IMR-90 (cell line): ENCODE results near the gene PLXNC1. TPM values are rescaled to one million over a fixed set of nuclear protein-coding genes. Genes with fewer than 3 reads are reported as not detected.
"Not testable (repeated sequence)": the region's sequence is repeated elsewhere in the genome, so short reads cannot be mapped to it uniquely, and the experiment has no call there.

Experiments
- ATAC-seq: fragments of 200-7000 bp; cut with Tn5 transposase; 2 replicates; pipeline ENCODE4 v1.9.1; 2020; ENCODE audit warnings: low read depth, mild to moderate bottlenecking, moderate library complexity
- BruUV-seq: library from RNA; stranded (reverse); fragments of 400-500 nt; replicated peaks from 2 replicates; lab custom pipeline; 2021; lab: Mats Ljungman, UMichigan
- CTCF ChIA-PET: fragments of 300-600 bp; formaldehyde crosslinking; extraction: SDS; loops from one replicate; lab custom pipeline; 2021; ENCODE audit warnings: antibody characterized with exemption; lab: Yijun Ruan, JAX
- POLR2A ChIA-PET: fragments of 300-600 bp; sonication (Branson Sonifier 250); formaldehyde crosslinking; loops from one replicate; lab custom pipeline; 2022; ENCODE audit warnings: antibody characterized with exemption; ENCODE audit not compliant: unreplicated experiment; lab: Charles Lee
- DNase-seq: peaks from one replicate; pipeline ENCODE4 v3.0.0; 2013
- H2AFZ ChIP-seq: replicated peaks from 2 replicates; pipeline ENCODE3; 2013; ENCODE audit warnings: low read length, mild to moderate bottlenecking; ENCODE audit not compliant: poor library complexity
- H2AK5ac ChIP-seq: 2 replicates; pipeline ENCODE4 v1.6.1; 2013; ENCODE audit warnings: low read depth, low read length, inconsistent platforms
- H2AK9ac ChIP-seq: replicated peaks from 2 replicates; pipeline ENCODE3; 2013; ENCODE audit warnings: mild to moderate bottlenecking, low read depth, low read length, moderate library complexity; ENCODE audit not compliant: poor library complexity
- H2BK120ac ChIP-seq: 2 replicates; pipeline ENCODE4 v1.6.1; 2013; ENCODE audit warnings: low read depth, low read length, inconsistent platforms
- H2BK15ac ChIP-seq: 3 replicates; pipeline ENCODE4 v1.6.1; 2013; ENCODE audit warnings: low read depth, low read length, inconsistent platforms
- H2BK20ac ChIP-seq: 2 replicates; pipeline ENCODE4 v1.6.1; 2013; ENCODE audit warnings: low read depth, mild to moderate bottlenecking, inconsistent platforms, low read length, moderate library complexity
- H2BK5ac ChIP-seq: 2 replicates; pipeline ENCODE4 v1.6.1; 2013; ENCODE audit warnings: mild to moderate bottlenecking, low read depth, low read length, inconsistent platforms; ENCODE audit not compliant: poor library complexity, severe bottlenecking
- H3K14ac ChIP-seq: replicated peaks from 2 replicates; pipeline ENCODE4 v1.6.1; 2013; ENCODE audit warnings: low read depth, low read length, inconsistent platforms
- H3K18ac ChIP-seq: 2 replicates; pipeline ENCODE4 v1.6.1; 2013; ENCODE audit warnings: low read depth, low read length, control low read depth
- H3K23ac ChIP-seq: 2 replicates; pipeline ENCODE4 v1.6.1; 2013; ENCODE audit warnings: low read depth, low read length, inconsistent platforms
- H3K27ac ChIP-seq: 2 replicates; pipeline ENCODE4 v1.5.1; 2013; ENCODE audit warnings: mild to moderate bottlenecking, control low read depth, low read length; ENCODE audit not compliant: insufficient read depth
- H3K27me3 ChIP-seq: 2 replicates; pipeline ENCODE4 v1.6.1; 2013; ENCODE audit warnings: low read length; ENCODE audit not compliant: control insufficient read depth, insufficient read depth
- H3K36me3 ChIP-seq: 2 replicates; pipeline ENCODE4 v1.6.1; 2013; ENCODE audit warnings: low read length, mixed read lengths; ENCODE audit not compliant: control insufficient read depth, insufficient read depth
- H3K4ac ChIP-seq: 2 replicates; pipeline ENCODE4 v1.6.1; 2013; ENCODE audit warnings: low read depth, low read length, inconsistent platforms
- H3K4me1 ChIP-seq: 2 replicates; pipeline ENCODE4 v1.6.1; 2013; ENCODE audit warnings: low read length, mixed read lengths; ENCODE audit not compliant: control insufficient read depth, insufficient read depth
- H3K4me2 ChIP-seq: 2 replicates; pipeline ENCODE4 v1.6.1; 2013; ENCODE audit warnings: low read depth, mild to moderate bottlenecking, control low read depth, low read length, moderate library complexity
- H3K4me3 ChIP-seq: 2 replicates; pipeline ENCODE4 v1.5.1; 2013; ENCODE audit warnings: low read depth, mild to moderate bottlenecking, control low read depth, low read length, moderate library complexity; ENCODE audit not compliant: insufficient read depth
- H3K56ac ChIP-seq: 2 replicates; pipeline ENCODE4 v1.6.1; 2013; ENCODE audit warnings: low read length, inconsistent platforms; ENCODE audit not compliant: insufficient read depth; ENCODE audit errors: extremely low read depth
- H3K79me1 ChIP-seq, 2 experiments: 2 replicates each; pipeline ENCODE4 v1.6.1; 2013; ENCODE audit warnings: low read length in 2 of 2, inconsistent platforms in 1 of 2, low read depth in 1 of 2
- H3K9ac ChIP-seq: 2 replicates; pipeline ENCODE4 v1.6.1; 2013; ENCODE audit warnings: low read depth, low read length, control low read depth
- H3K9me1 ChIP-seq: 2 replicates; pipeline ENCODE4 v1.6.1; 2013; ENCODE audit warnings: low read length, inconsistent platforms; ENCODE audit not compliant: insufficient read depth
- H3K9me3 ChIP-seq: 2 replicates; pipeline ENCODE4 v1.6.1; 2013; ENCODE audit warnings: low read length; ENCODE audit not compliant: control insufficient read depth, insufficient read depth
- H4K20me1 ChIP-seq: 2 replicates; pipeline ENCODE4 v1.6.1; 2013; ENCODE audit warnings: low read length, inconsistent platforms; ENCODE audit not compliant: insufficient read depth
- H4K5ac ChIP-seq: 2 replicates; pipeline ENCODE4 v1.6.1; 2013; ENCODE audit warnings: mild to moderate bottlenecking, low read depth, low read length, control low read depth
- H4K8ac ChIP-seq, 2 experiments: 2 replicates each; pipeline ENCODE4 v1.6.1; 2013; ENCODE audit warnings: low read depth in 2 of 2, low read length in 2 of 2, control low read depth in 1 of 2, inconsistent platforms in 1 of 2
- H4K91ac ChIP-seq: 2 replicates; pipeline ENCODE4 v1.6.1; 2013; ENCODE audit warnings: low read depth, low read length, inconsistent platforms; ENCODE audit not compliant: insufficient read depth
- BHLHE40 ChIP-seq: fragments of 150-350 bp; IDR thresholded peaks from 2 replicates; pipeline ENCODE4 v1.6.1; 2016; ENCODE audit warnings: mild to moderate bottlenecking, low read depth, low read length
- CEBPB ChIP-seq: IDR thresholded peaks from 2 replicates; pipeline ENCODE4 v1.6.1; 2012; ENCODE audit warnings: low read depth, low read length, improper control_type of control experiment
- CHD1 ChIP-seq: IDR thresholded peaks from 2 replicates; pipeline ENCODE4 v1.6.1; 2012; ENCODE audit warnings: low read depth, low read length, improper control_type of control experiment
- MAZ ChIP-seq: IDR thresholded peaks from 2 replicates; pipeline ENCODE4 v1.6.1; 2012; ENCODE audit warnings: low read depth, mild to moderate bottlenecking, low read length, improper control_type of control experiment, moderate library complexity, borderline replicate concordance
- MXI1 ChIP-seq: IDR thresholded peaks from 2 replicates; pipeline ENCODE4 v1.6.1; 2012; ENCODE audit warnings: low read depth, mild to moderate bottlenecking, low read length, moderate library complexity, borderline replicate concordance
- POLR2A ChIP-seq: IDR thresholded peaks from 2 replicates; pipeline ENCODE4 v1.6.1; 2012; ENCODE audit warnings: mild to moderate bottlenecking, low read depth, low read length
- RAD21 ChIP-seq: IDR thresholded peaks from 2 replicates; pipeline ENCODE4 v1.6.1; 2012; ENCODE audit warnings: low read length, improper control_type of control experiment
- RFX5 ChIP-seq: IDR thresholded peaks from 2 replicates; pipeline ENCODE4 v1.8.0; 2012; ENCODE audit warnings: low read depth, mild to moderate bottlenecking, low read length, moderate library complexity
- WGBS, 2 experiments: methylation state at CpG; one replicate each; pipeline versions ENCODE4 v1.1.5 to v1.1.7; 2013; ENCODE audit warnings: missing lambda C conversion rate in 2 of 2; ENCODE audit not compliant: insufficient read length in 1 of 2; ENCODE audit errors: extremely low coverage in 2 of 2; 5-methylcytosine and 5-hydroxymethylcytosine counted together
- dilution Hi-C: fragments of 300-500 bp; cut with HindIII; formaldehyde crosslinking; loops from one replicate; pipeline ENCODE4 v1.14.3; 2018; ENCODE audit warnings: low sequenced_read_pairs; ENCODE audit not compliant: unreplicated experiment
- in situ Hi-C: fragments of 300-500 bp; cut with MboI; formaldehyde crosslinking; loops from 3 replicates; pipeline ENCODE4 v1.14.3; 2019; ENCODE audit warnings: low sequenced_read_pairs, inconsistent platforms, mixed read lengths
- intact Hi-C: fragments of 100-400 bp; cut with micrococcal nuclease; formaldehyde crosslinking; loops from 2 replicates; pipeline ENCODE4 v1.10.0; 2022
- polyA plus RNA-seq, 3 experiments: library from polyadenylated mRNA; depleted of rRNA; stranded (reverse); fragments of >200 nt; gene quantifications; 2 replicates each; pipeline ENCODE4 v1.2.3, GENCODE V29; 2012; ENCODE audit warnings: low replicate concordance in 1 of 3
- total RNA-seq: library from RNA; depleted of rRNA; stranded (reverse); fragments of >200 nt; gene quantifications from 2 replicates; pipeline ENCODE4 v1.2.3, GENCODE V29; 2012

PLXNC1 gene
- total and polyA plus RNA-seq, 2 of the 4 experiments (the other 2 are of a cell fraction): 1.0 to 1.6 TPM

DNA sequence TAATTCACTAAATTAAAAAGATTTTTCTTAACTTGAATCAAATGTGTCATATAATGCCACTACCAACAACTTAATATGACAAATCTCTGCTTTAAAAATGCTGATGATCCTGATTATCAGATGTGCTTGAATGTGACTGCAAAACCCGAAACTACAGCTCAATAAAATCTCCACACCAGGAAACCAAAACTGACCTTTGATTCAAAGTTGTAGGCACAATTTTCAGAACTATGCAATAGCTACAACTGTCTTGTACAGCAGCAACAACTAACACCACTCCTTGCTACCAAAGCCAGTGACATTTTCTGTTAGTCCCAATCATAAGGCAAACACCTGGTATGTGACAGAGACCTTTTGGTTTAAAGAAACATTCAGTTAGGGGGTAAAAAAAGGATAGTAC lies 164.0 kb downstream of the PLXNC1 start:
- Histone ChIP-seq H3K9me1 (no peaks in the 10 kb centered on the region), H4K20me1 (no peaks in the 10 kb centered on the region), H3K27ac (no peak overlapping the region), H3K36me3 (no peaks in the 10 kb centered on the region), H4K8ac (no peak overlapping the region), H4K91ac (no peak overlapping the region), H3K4ac (no peak overlapping the region), H2AFZ (no peak overlapping the region), H3K9me3 (no peaks in the 10 kb centered on the region), H2AK9ac (no peak overlapping the region), H3K27me3 (no peaks in the 10 kb centered on the region), H3K14ac (no peak overlapping the region), H3K9ac (no peak overlapping the region), H3K56ac (no peak overlapping the region), H2AK5ac (no peak overlapping the region), H2BK15ac (no peak overlapping the region), H2BK20ac (no peak overlapping the region), H3K4me3 (no peak overlapping the region), H3K4me2 (no peak overlapping the region), H3K18ac (no peak overlapping the region), H4K5ac (no peak overlapping the region), H3K23ac (no peak overlapping the region), H3K79me1 (no peaks in the 10 kb centered on the region), H2BK120ac (no peak overlapping the region), H3K4me1 (no peaks in the 10 kb centered on the region), H2BK5ac (no peak overlapping the region)
- in situ Hi-C loops (no loop called here), dilution Hi-C loops (no loop called here), intact Hi-C loops (no loop called here)
- ChIA-PET CTCF (no interaction called here), POLR2A (no interaction called here)
- no CpG with 5 or more reads among the region's 1 CpG for WGBS, 2 experiments
- DNase-seq (no peak), ATAC-seq (no peak)
- TF ChIP-seq MAZ (no peak), RFX5 (no peak), POLR2A (no peak), RAD21 (no peak), BHLHE40 (no peak), MXI1 (no peak), CHD1 (no peak), CEBPB (no peak)
- no TSS peak for BruUV-seq

DNA sequence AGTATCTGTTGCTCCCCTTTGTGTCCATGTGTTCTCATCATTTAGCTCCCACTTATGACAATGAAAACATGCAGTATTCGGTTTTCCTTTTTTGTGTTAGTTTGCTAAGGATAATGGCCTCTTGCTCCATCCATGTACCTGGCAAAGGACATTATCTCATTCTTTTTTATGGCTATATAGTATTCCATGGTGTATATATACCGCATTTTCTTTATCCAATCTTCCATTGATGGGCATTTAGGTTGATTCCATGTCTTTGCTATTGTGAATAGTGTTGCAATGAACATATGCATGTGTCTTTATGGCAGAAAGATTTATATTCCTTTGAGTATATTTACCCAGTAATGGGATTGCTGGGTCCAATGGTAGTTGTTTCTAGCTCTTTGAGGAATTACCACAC lies 168.2 kb downstream of the PLXNC1 start:
- H4K5ac ChIP-seq, H2AK5ac ChIP-seq, H3K9ac ChIP-seq, H2BK20ac ChIP-seq, H4K8ac ChIP-seq, H3K27me3 ChIP-seq, BruUV-seq, H3K79me1 ChIP-seq, dilution Hi-C loops, H3K9me1 ChIP-seq, H2AK9ac ChIP-seq, H3K18ac ChIP-seq, H3K4me1 ChIP-seq, H2AFZ ChIP-seq, H3K4me3 ChIP-seq, DNase-seq, H2BK5ac ChIP-seq, intact Hi-C loops, H2BK15ac ChIP-seq, ATAC-seq, H3K56ac ChIP-seq, H3K14ac ChIP-seq, H3K4me2 ChIP-seq, H4K20me1 ChIP-seq, H2BK120ac ChIP-seq, H3K27ac ChIP-seq, in situ Hi-C loops, H4K91ac ChIP-seq, H3K36me3 ChIP-seq, POLR2A ChIA-PET, H3K23ac ChIP-seq, H3K4ac ChIP-seq, CTCF ChIA-PET: not testable (repeated sequence)
- H3K9me3 ChIP-seq: peaks cover 11% of the 10 kb centered on the region
- no CpG with 5 or more reads among the region's 2 CpGs for WGBS, 2 experiments
